ENCODE results near the gene ADAMTS20.

GRCh38 chr12:43381879-43382278 lies 170.1 kb downstream of the ADAMTS20 start:
- TF ChIP-seq CTCF (IDR thresholded peaks at IDR 0.05) = no peak
- TF ChIP-seq POLR2A (IDR thresholded peaks at IDR 0.05) = no peak

Data from gastroesophageal sphincter (tissue), 3 donors.